ENCODE measurements around the gene OR6B2. TPM values are rescaled to one million over a fixed set of nuclear protein-coding genes. Genes with fewer than 3 reads are reported as not detected.

OR6B2 gene
- total RNA-seq, 2 experiments from 2014 or later, result not detected

DNA sequence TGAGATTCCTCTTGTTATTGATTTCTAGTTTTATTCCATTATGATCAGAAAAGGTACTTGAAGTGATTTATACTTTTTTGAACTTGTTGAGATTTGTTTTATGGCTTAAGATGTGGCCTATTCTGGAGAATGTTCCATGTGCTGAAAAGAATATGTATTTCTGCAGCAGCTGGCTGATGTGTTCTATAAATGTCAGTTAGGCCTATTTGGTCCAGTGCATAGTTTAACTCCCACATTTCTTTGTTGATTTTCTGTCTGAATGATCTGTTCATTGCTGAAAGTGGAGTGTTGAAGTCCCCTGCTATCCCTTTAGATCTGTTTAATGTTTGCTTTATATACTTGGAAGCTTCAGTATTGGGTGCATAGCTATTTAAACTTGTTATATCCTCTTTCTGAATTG lies 7.1 kb upstream of the OR6B2 start:
- CTCF ChIA-PET, result interaction anchor here (1.4 kb wide), 1 partner anchor 16 kb away, joined by 5 read pairs; no protein-coding TSS in a partner anchor
- no peaks in the 10 kb centered on the region for H3K9me3 Mint-ChIP-seq (ENCODE audit: low read depth)
- no peak for ATAC-seq
- H3K4me3 Mint-ChIP-seq, result no peak overlapping the region
- DNase-seq, result no peak
- intact Hi-C loops (cut with DNase I, micrococcal nuclease), result no loop called here
- no peak overlapping the region for H3K27ac Mint-ChIP-seq
- peaks cover 29% of the 10 kb centered on the region for H3K27me3 Mint-ChIP-seq
- H3K4me1 Mint-ChIP-seq, result no peaks in the 10 kb centered on the region
- POLR2A ChIA-PET, result no interaction called here
- H3K36me3 Mint-ChIP-seq (ENCODE audit: low read depth), result no peaks in the 10 kb centered on the region

DNA sequence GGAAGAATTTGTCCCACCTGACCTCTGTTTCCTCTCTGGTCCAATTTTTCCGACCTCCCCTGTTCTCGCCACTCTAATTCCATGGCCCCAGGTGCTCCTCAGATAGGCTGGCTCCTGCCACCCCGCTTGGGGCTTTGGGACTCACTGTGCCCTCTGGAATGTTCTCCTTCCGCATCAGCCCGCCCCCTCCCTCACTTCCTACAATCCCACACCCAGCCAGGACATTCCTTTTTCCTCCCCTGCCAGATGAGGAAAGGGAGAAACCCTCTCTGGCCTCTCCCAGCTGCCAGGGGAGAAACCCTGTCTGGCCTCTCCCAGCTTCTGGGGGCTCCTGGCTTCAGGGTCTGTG lies 3.1 kb upstream of the OR6B2 start:
- no peak for ATAC-seq
- H3K4me1 Mint-ChIP-seq, result no peaks in the 10 kb centered on the region
- H3K27ac Mint-ChIP-seq, result no peak overlapping the region

DNA sequence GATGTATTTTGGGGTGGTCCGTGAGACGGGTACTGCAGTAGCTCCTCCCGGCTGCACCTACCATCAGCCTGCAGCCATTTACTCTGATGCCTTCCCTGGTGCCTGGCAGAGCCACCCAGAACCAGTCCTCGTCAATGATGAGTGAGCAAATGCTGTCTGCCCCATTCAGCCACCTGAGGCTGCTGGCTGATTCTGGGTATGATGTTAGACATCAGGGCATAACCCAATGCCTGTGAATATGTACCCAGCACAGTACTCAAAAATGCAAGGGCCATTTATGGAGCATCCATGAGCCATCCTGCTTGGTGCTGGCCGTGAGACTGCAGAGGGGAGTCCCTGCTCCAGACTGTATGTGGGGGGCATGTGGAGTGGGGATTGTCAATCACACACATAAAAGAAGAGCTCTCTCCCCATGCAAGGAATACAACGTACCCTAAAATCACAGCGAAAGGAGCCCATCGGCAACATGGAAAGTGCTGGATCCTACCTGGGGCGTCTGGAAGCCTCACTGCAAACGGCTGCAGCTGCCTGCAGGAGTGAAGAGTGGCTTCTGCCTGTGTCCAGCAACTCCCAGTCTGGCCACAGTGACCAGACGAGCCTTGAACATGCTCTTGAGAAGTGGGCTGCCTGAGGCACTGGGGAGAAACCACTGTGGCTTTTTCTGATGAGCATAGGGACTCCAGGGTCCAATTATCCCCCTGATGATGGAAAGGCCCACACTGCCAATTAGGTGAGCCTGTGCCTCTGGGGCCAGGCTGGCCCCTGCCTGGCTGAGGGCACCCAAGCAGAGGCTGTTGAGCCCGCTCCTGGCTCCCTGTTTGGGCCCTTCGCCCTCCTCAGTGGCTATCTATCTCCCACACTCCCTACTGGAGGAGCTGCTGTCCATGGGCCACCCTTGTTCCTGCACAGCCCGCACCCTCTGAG lies 2.4 kb upstream of the OR6B2 start:
- Mint-ChIP-seq H3K4me1 (no peaks in the 10 kb centered on the region), H3K9me3 (ENCODE audit: low read depth) (no peaks in the 10 kb centered on the region), H3K36me3 (ENCODE audit: low read depth) (no peaks in the 10 kb centered on the region), H3K27me3 (peaks cover 34% of the 10 kb centered on the region), H3K27ac (no peak overlapping the region), H3K4me3 (no peak overlapping the region)
- DNase-seq (no peak), ATAC-seq (no peak)
- POLR2A ChIA-PET, result no interaction called here
- CTCF ChIA-PET, result interaction anchor here (0.7 to 1.2 kb wide), 2 partner anchors 8 to 39 kb away, joined by 3 to 4 read pairs; no protein-coding TSS in a partner anchor
- intact Hi-C loops (cut with DNase I, micrococcal nuclease), result no loop called here

More for the DNA sequence above, 3.1 kb upstream of the OR6B2 start:
- intact Hi-C loops (cut with DNase I, micrococcal nuclease), result no loop called here
- H3K27me3 Mint-ChIP-seq, result peaks cover 34% of the 10 kb centered on the region
- ChIA-PET POLR2A (no interaction called here), CTCF (no interaction called here)
- no peaks in the 10 kb centered on the region for H3K36me3 Mint-ChIP-seq (ENCODE audit: low read depth)
- H3K4me3 Mint-ChIP-seq, result no peak overlapping the region
- DNase-seq, result no peak
- H3K9me3 Mint-ChIP-seq (ENCODE audit: low read depth), result no peaks in the 10 kb centered on the region

DNA sequence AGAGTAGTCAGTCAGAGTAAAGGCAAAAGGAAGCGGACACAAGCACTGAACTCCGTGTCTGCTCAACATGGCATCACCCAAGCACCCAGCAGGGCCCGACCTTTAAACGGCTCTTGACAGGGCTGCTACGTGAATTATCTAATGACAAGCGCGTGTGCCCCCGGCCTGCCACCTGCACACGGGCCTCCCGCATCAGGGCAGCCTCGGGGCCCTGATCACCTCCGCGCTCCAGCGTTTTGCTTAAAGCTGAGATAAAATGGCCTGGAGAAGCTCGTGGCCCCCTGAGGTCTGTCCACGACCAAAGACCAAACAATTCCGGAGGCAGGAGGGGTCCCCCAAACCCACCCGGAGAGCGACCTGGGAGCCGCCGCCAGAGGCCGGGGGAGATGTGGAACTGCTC lies 5.5 kb downstream of the OR6B2 start:
- Mint-ChIP-seq H3K27me3 (peaks cover 6% of the 10 kb centered on the region), H3K36me3 (ENCODE audit: low read depth) (peaks cover 17% of the 10 kb centered on the region), H3K27ac (peak overlapping the region; percentile 94), H3K4me1 (peaks cover 25% of the 10 kb centered on the region), H3K9me3 (ENCODE audit: low read depth) (no peaks in the 10 kb centered on the region), H3K4me3 (peak overlapping the region; percentile 91)
- ChIA-PET POLR2A (interaction anchor here (1.2 kb wide), 1 partner anchor 22 kb away, joined by 4 read pairs; no protein-coding TSS in a partner anchor), CTCF (interaction anchor here (0.6 to 0.7 kb wide), 2 partner anchors 12 to 29 kb away, joined by 3 to 4 read pairs; no protein-coding TSS in a partner anchor)
- DNase-seq, result peak; percentile 49
- intact Hi-C loops (cut with DNase I, micrococcal nuclease), result loop anchor here in 1 of 2 experiments (1.0 to 10.0 kb wide), 9 partner anchors 112 to 1597 kb away; partner anchors contain the start of genes ASB1, CAPN10, COPS9 and DUSP28
- peak; percentile 37 for ATAC-seq

DNA sequence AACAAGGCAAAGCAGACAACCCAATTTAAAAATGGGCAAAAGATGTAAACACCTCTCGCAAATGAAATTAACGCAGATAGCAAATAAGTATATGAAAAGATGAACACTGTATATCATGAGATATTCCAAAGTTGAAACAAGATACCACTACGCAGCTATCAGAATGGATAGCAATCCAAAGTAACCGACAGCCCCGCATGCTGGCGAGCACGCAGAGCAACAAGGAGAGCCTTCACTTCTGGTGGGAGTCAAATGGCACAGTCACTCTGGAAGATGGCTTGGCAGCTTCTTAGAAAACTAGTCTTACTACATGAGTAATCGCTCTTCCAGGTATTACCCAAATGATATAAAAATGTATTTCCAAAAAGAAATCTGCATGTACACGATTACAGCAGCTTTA lies 6.4 kb downstream of the OR6B2 start:
- DNase-seq (peak; percentile 19), ATAC-seq (no peak)
- ChIA-PET POLR2A (no interaction called here), CTCF (interaction anchor here (2.9 kb wide), 1 partner anchor 11 kb away, joined by 19 read pairs; no protein-coding TSS in a partner anchor)
- Mint-ChIP-seq H3K4me3 (peak overlapping the region; percentile 91), H3K9me3 (ENCODE audit: low read depth) (no peaks in the 10 kb centered on the region), H3K27me3 (peaks cover 2% of the 10 kb centered on the region), H3K27ac (peak overlapping the region; percentile 94), H3K4me1 (peaks cover 25% of the 10 kb centered on the region), H3K36me3 (ENCODE audit: low read depth) (peaks cover 22% of the 10 kb centered on the region)
- intact Hi-C loops (cut with DNase I, micrococcal nuclease), result loop anchor here in 1 of 2 experiments (2.0 to 10.0 kb wide), 4 partner anchors 537 to 1331 kb away; partner anchors contain the start of genes DUSP28, FARP2, HDLBP and MTERF4

DNA sequence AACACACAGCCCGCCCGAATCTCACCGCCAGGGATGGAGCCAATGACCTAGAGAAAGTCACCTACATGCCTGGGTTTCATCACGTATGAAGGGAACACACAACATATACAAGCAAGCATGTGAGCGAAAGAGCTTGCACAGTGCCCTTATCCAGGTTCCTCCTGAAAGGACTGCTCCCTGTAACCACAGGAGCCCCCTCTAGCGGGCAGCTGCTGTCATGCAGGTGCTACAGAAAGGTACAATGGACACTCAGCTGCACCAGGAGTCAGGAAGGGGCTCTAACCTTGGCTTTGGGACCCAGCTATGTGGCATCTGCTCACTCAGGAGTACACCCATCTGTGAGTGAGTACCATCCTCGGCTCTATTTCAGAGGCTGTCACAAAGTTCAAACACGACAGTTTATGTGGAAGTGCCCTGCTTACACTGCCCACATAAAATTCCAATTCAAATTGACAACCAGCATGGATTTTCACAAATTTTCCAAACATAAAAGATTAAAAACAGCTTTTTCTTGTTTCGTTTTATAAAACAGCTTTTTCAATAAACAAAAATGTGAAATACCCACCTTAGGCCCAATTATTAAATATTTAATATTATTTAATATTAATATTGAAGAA lies 8.6 kb downstream of the OR6B2 start:
- Mint-ChIP-seq H3K27ac (no peak overlapping the region), H3K36me3 (ENCODE audit: low read depth) (peaks cover 44% of the 10 kb centered on the region), H3K4me3 (no peak overlapping the region), H3K9me3 (ENCODE audit: low read depth) (no peaks in the 10 kb centered on the region), H3K27me3 (no peaks in the 10 kb centered on the region), H3K4me1 (peaks cover 25% of the 10 kb centered on the region)
- DNase-seq, result peak; percentile 83
- intact Hi-C loops (cut with DNase I, micrococcal nuclease), result loop anchor here in 1 of 2 experiments (5.0 to 10.0 kb wide), 3 partner anchors 1081 to 1333 kb away; partner anchors contain the start of genes FARP2, HDLBP, MTERF4 and SEPTIN2
- peak; percentile 28 for ATAC-seq
- ChIA-PET CTCF (interaction anchor here (0.5 to 2.9 kb wide), 16 partner anchors 9 to 331 kb away, joined by 3 to 19 read pairs (median 3); no protein-coding TSS in a partner anchor), POLR2A (no interaction called here)

DNA sequence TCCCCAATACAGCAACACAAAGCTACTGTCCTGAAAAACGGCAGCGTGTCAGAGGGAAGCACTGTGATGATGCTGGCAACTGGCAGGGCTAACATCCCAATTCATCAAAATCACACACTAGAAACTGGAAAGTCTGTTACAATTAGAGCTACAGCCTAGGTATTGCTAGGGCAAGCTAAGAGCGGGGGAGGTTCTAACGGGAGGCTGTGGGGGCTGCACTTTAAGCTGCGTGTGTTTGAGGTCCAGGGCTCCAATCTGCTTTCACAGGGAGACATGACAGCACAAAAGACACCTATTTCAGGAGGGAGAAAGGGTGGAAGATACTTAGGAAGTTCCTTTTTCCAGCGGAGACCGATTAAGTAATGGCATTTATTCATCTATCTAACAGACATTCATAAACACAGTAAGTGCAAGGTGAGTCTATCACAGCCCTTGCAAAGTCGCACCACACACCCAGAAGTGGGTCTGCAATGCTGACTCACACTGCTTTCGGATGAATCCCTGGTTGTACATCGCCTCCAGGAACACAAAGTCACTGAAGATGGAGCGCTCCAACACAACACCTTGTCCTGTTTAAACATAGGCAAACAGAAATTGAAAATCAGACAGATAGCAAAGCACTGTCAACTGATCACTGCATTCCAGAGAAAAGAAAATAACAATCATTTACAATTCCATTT lies 12.0 kb downstream of the OR6B2 start:
- ChIA-PET CTCF (interaction anchor here (1.4 kb wide), 1 partner anchor 26 kb away, joined by 7 read pairs; no protein-coding TSS in a partner anchor), POLR2A (interaction anchor here (0.6 kb wide), 1 partner anchor 618 kb away, joined by 3 read pairs; no protein-coding TSS in a partner anchor)
- Mint-ChIP-seq H3K27me3 (no peaks in the 10 kb centered on the region), H3K4me3 (no peak overlapping the region), H3K36me3 (ENCODE audit: low read depth) (peaks cover 60% of the 10 kb centered on the region), H3K4me1 (peaks cover 11% of the 10 kb centered on the region), H3K27ac (no peak overlapping the region), H3K9me3 (ENCODE audit: low read depth) (no peaks in the 10 kb centered on the region)
- intact Hi-C loops (cut with DNase I, micrococcal nuclease), result no loop called here
- DNase-seq (no peak), ATAC-seq (no peak)

DNA sequence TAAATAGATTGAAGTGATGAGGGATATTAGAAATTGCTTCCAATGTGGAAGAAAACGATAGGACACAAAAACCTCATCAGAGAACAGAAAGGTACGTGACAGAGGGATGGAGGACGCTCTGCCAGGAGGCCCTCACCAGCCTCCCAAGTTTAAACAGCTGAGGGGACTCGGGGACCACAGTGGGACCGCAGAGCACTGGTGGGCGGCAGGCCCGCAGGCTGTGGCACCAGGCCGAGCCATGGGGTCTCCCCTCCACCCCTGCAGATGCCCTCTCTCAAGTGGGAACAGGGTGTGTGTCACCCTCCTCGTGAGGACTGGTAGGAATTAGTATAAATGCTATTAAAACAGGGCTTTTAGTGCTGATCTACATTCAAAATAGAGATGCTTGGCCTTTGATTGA lies 15.9 kb downstream of the OR6B2 start:
- DNase-seq, result no peak
- H3K27me3 Mint-ChIP-seq, result no peaks in the 10 kb centered on the region
- no peak for ATAC-seq
- ChIA-PET CTCF (interaction anchor here (0.6 to 2.6 kb wide), 2 partner anchors 8 to 119 kb away, joined by 3 to 19 read pairs; no protein-coding TSS in a partner anchor), POLR2A (no interaction called here)
- no peak overlapping the region for H3K4me3 Mint-ChIP-seq
- H3K4me1 Mint-ChIP-seq, result no peaks in the 10 kb centered on the region
- intact Hi-C loops (cut with DNase I, micrococcal nuclease), result no loop called here
- H3K27ac Mint-ChIP-seq, result no peak overlapping the region
- no peaks in the 10 kb centered on the region for H3K9me3 Mint-ChIP-seq (ENCODE audit: low read depth)
- H3K36me3 Mint-ChIP-seq (ENCODE audit: low read depth), result peaks cover 53% of the 10 kb centered on the region

DNA sequence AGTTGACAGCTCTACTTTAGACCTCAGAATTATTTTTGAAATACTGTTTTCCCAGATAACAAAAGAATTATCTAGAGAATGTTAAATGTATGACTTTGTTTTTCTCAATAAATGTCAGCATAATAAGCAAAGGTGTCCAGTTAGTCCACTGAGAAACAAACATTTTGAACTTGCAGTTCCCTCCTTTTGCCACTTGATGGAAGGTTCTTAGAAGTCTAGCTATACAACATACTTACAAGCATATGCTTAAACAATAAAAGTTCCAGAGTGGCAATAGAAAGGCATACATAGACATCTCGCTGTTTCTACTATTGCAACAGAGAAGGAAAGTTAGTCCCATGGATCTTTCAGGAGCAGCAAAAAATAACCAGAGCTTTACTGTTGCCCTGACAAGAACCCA lies 16.9 kb downstream of the OR6B2 start:
- ChIA-PET CTCF (interaction anchor here (0.6 to 2.6 kb wide), 11 partner anchors 9 to 1575 kb away, joined by 3 to 19 read pairs (median 3); partner anchors contain the start of gene NDUFA10), POLR2A (no interaction called here)
- DNase-seq, result no peak
- intact Hi-C loops (cut with DNase I, micrococcal nuclease), result no loop called here
- Mint-ChIP-seq H3K27ac (no peak overlapping the region), H3K4me1 (no peaks in the 10 kb centered on the region), H3K4me3 (no peak overlapping the region), H3K9me3 (ENCODE audit: low read depth) (no peaks in the 10 kb centered on the region), H3K36me3 (ENCODE audit: low read depth) (peaks cover 47% of the 10 kb centered on the region), H3K27me3 (no peaks in the 10 kb centered on the region)
- no peak for ATAC-seq

DNA sequence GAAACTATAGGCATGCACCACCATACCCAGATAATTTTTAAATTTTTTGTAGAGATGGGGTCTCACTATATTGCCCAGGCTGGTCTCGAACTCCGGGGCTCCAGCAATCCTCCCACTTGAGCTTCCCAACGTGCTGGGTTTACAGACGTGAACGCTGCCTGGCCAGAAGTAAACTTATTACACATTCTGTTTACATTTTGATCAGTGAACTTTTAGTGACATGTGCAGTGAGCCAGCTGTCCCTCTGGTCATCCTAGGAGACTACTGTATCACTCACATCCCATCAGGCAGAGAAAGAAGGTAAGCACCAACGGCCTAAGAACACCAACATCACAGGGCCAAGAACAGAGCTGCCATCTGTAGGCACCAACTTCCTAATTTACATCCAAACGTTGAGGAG lies 27.2 kb downstream of the OR6B2 start:
- ChIA-PET CTCF (interaction anchor here (1.4 to 1.5 kb wide), 2 partner anchors 11 to 18 kb away, joined by 4 to 6 read pairs; no protein-coding TSS in a partner anchor), POLR2A (interaction anchor here (0.6 to 0.9 kb wide), 2 partner anchors 22 to 114 kb away, joined by 3 to 4 read pairs; partner anchors contain the start of gene NDUFA10)
- H3K4me3 Mint-ChIP-seq, result no peak overlapping the region
- ATAC-seq (no peak), DNase-seq (no peak)
- H3K27me3 Mint-ChIP-seq, result no peaks in the 10 kb centered on the region
- intact Hi-C loops (cut with DNase I, micrococcal nuclease), result no loop called here
- H3K4me1 Mint-ChIP-seq, result no peaks in the 10 kb centered on the region
- H3K27ac Mint-ChIP-seq, result no peak overlapping the region
- no peaks in the 10 kb centered on the region for H3K9me3 Mint-ChIP-seq (ENCODE audit: low read depth)
- peaks cover 50% of the 10 kb centered on the region for H3K36me3 Mint-ChIP-seq (ENCODE audit: low read depth)

DNA sequence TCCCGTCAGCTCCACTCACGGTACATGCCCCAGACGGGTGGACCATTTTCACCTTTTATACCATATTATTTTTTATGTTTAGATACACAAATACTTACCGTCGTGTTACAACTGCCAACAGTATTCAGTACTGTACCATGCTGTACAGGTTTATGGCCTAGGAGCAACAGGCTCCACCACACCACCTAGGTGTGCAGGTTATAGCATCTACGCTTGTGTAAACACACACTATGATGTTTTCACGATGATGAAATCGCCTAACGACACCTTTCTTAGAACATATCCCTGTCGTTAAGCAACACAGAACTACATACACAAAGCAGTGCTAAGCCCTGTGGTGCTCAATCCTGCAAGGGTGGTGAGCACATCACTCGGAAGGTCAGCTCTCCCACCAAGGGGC lies 29.6 kb downstream of the OR6B2 start:
- intact Hi-C loops (cut with DNase I, micrococcal nuclease), result no loop called here
- Mint-ChIP-seq H3K9me3 (ENCODE audit: low read depth) (no peaks in the 10 kb centered on the region), H3K36me3 (ENCODE audit: low read depth) (peaks cover 37% of the 10 kb centered on the region), H3K27me3 (no peaks in the 10 kb centered on the region), H3K4me1 (no peaks in the 10 kb centered on the region), H3K27ac (no peak overlapping the region), H3K4me3 (no peak overlapping the region)
- DNase-seq (no peak), ATAC-seq (no peak)
- ChIA-PET CTCF (interaction anchor here (1.8 kb wide), 1 partner anchor 9 kb away, joined by 5 read pairs; no protein-coding TSS in a partner anchor), POLR2A (no interaction called here)
